GM12874 (cell line): ENCODE data around the gene GPBP1L1.

Experiments
- CTCF ChIP-seq: IDR thresholded peaks from 2 replicates; pipeline ENCODE4 v1.5.1; 2011; ENCODE audit warnings: low read depth, mild to moderate bottlenecking, control low read depth, low read length, moderate library complexity; ENCODE audit not compliant: insufficient read depth

GPBP1L1 gene

GRCh38 chr1:45585496-45586075, 100.7 kb downstream of the GPBP1L1 start:
- TF ChIP-seq CTCF = no peak

DNA sequence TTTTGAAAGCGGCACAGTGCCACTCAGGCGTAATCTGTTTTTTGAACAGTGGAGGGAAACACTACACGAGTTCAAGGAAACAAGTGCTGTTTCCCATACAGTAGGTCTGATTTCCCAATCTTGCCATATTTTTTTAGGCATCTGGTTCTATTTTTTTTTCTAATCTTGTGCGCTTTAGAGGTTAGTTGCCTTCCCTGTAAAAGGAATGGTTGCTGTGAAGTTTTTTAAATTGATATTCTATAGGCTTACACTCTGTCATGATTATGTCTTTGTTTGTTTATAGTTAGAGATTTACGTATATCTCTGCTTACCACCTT, 101.3 kb downstream of the GPBP1L1 start:
- TF ChIP-seq CTCF = no peak

DNA sequence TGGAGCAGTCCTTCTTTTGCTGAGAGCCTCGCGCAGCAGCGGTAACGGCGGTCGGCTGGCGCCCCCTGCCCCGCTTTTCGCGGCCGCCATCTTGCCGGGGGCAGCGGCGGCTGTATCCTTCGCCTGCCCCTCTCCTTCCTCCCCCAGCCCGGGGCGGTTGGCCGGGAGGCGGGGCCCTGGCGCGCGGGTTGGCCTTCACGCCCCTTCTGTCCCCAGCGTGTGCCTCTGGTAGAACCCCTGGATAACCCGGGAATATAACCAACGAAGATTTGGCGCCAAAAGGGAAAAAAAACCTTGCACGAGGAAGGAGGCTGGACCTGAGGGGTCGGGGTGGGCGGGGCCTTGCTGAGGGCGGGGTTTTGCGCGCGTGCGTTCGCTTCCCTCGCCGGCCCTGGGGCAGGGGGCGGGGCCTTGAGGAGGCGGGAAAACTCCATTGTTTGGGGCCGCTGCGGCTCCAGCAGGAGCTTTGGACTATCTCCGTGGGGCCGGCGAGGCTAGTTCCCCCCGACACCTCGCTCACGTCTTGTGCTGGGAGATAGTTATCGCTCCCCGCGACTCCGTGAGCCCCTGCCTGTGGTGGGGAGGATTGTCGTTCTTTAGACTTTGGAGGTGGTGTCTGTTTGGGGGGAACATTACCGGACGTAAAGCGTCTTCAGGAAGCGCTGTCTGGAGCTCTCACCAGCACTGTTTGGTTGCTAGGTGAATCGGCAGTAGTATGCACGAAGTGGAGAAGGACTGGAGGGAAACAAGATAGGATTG, 101.8 kb downstream of the GPBP1L1 start:
- no peak for TF ChIP-seq CTCF

GRCh38 chr1:45583666-45584350, 102.5 kb downstream of the GPBP1L1 start, which contains the start of gene NASP:
Gene NASP (plus strand): TSS chr1:45584041. CDS start chr1:45584147, 106 bp downstream.
- TF ChIP-seq CTCF = no peak

- TF ChIP-seq CTCF = no peak
Observed at GRCh38 chr1:45583264-45583665, 103.1 kb downstream of the GPBP1L1 start.
